Measurements from ENCODE around the gene SSC4D. TPM values are rescaled to one million over a fixed set of nuclear protein-coding genes. Genes with fewer than 3 reads are reported as not detected.

Gene SSC4D
- polyA plus RNA-seq, 3 donors, result 0.48 to 0.56 (median 0.56) TPM

DNA sequence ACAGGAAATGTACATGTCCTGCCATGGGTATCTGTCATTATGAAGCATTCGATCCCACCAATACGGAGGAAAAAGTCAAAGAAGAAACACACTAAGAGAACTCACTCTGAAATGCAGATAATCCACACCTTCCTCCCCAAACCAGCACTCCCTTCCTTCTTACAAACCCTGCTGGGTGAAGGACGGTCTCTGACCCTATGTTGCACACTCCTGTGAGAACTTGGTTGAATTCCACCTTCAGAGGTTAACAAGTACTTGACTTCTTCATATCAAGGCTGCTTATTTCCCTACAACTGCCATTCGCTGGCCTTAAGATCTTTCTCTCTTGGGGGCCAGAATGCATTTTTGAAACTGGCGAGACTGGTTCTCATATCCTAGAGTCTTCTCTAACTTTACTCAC is 67.3 kb downstream of the SSC4D start:
- H3K27ac ChIP-seq (ENCODE audit: low read depth in 1 of 2, low read length in 2 of 2), result peak overlapping the region in 1 of 2 donors; percentile 3
- H3K4me2 ChIP-seq (replicated peaks; ENCODE audit: extremely low read depth, low read length, poor library complexity, severe bottlenecking), result no peak overlapping the region
- H3K4me1 ChIP-seq (ENCODE audit: control insufficient read depth in 1 of 2, insufficient read depth in 2 of 2, low read length in 2 of 2), result peaks cover 4 to 6% of the 10 kb centered on the region in 2 donors
- WGBS (ENCODE audit: insufficient coverage), result 95% methylated on average over 5 of the region's 5 CpGs
- H3K4me3 Mint-ChIP-seq, result no peak overlapping the region
- TF ChIP-seq, protein P1, sequence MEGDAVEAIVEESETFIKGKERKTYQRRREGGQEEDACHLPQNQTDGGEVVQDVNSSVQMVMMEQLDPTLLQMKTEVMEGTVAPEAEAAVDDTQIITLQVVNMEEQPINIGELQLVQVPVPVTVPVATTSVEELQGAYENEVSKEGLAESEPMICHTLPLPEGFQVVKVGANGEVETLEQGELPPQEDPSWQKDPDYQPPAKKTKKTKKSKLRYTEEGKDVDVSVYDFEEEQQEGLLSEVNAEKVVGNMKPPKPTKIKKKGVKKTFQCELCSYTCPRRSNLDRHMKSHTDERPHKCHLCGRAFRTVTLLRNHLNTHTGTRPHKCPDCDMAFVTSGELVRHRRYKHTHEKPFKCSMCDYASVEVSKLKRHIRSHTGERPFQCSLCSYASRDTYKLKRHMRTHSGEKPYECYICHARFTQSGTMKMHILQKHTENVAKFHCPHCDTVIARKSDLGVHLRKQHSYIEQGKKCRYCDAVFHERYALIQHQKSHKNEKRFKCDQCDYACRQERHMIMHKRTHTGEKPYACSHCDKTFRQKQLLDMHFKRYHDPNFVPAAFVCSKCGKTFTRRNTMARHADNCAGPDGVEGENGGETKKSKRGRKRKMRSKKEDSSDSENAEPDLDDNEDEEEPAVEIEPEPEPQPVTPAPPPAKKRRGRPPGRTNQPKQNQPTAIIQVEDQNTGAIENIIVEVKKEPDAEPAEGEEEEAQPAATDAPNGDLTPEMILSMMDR (IDR thresholded peaks at IDR 0.05), result no peak
- intact Hi-C loops (cut with micrococcal nuclease), result no loop called here
- H3K27me3 Mint-ChIP-seq (ENCODE audit: low read depth in 3 of 3), result no peaks in the 10 kb centered on the region
- H3K79me2 ChIP-seq (ENCODE audit: insufficient read depth, low read length), result peaks cover 100% of the 10 kb centered on the region
- H4K20me1 ChIP-seq (ENCODE audit: insufficient read depth, low read length), result peaks cover 100% of the 10 kb centered on the region
- H3K9me3 Mint-ChIP-seq, result no peaks in the 10 kb centered on the region
- peak overlapping the region in 5 of 7 donors; percentile 32 to 74 (median 53) for H3K27ac Mint-ChIP-seq
- no peaks in the 10 kb centered on the region for H3K27me3 ChIP-seq (ENCODE audit: control insufficient read depth in 2 of 2, insufficient read depth in 2 of 2, low read length in 2 of 2)
- no peaks in the 10 kb centered on the region for H3K9me3 ChIP-seq (replicated peaks in 1 of 2; ENCODE audit: control insufficient read depth in 1 of 2, insufficient read depth in 1 of 2, low read length in 2 of 2)
- no peak overlapping the region for H2AFZ ChIP-seq (ENCODE audit: insufficient read depth, low read depth, low read length, poor library complexity, severe bottlenecking)
- peaks cover 36% of the 10 kb centered on the region for H3K4me1 Mint-ChIP-seq
- H3K36me3 Mint-ChIP-seq, result peaks cover 52 to 85% of the 10 kb centered on the region in 2 donors
- no peak for DNase-seq
- peaks cover 48 to 91% of the 10 kb centered on the region in 2 donors for H3K36me3 ChIP-seq (replicated peaks in 1 of 2; ENCODE audit: control insufficient read depth in 1 of 2, insufficient read depth in 2 of 2, low read length in 2 of 2)
- no peak overlapping the region for H3K9ac ChIP-seq (ENCODE audit: insufficient read depth, low read length, poor library complexity, severe bottlenecking)
- no peak overlapping the region for H3K4me3 ChIP-seq (replicated peaks in 1 of 3; ENCODE audit: low read depth in 2 of 3, low read length in 3 of 3)

DNA sequence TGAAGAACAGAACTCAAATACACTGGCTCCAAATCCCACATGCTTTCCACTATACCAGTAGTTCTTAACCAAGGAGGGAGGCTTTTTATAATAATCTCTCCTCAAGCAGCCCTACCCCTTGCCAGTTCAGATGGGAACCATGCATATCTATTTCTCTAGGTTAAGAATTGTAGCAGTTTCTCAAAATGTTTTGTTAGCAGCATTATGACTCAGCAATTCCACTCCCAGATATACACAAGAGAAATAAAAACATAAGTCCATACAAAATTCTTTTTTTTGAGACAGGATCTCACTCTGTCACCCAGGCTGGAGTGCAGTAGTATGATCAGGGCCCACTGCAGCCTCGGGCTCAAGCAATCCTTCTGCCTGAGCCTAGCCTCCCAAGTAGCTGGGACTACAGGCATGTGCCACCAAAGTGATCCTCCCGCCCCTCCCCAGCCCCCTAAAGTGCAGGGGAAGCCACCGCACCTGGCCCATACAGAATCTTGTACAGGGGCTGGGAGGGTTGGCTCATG is 68.8 kb downstream of the SSC4D start:
- Histone ChIP-seq H4K20me1 (ENCODE audit: insufficient read depth, low read length) (peaks cover 100% of the 10 kb centered on the region), H3K36me3 (replicated peaks in 1 of 2; ENCODE audit: control insufficient read depth in 1 of 2, insufficient read depth in 2 of 2, low read length in 2 of 2) (peaks cover 32 to 83% of the 10 kb centered on the region in 2 donors), H3K4me3 (replicated peaks in 1 of 3; ENCODE audit: low read depth in 2 of 3, low read length in 3 of 3) (no peak overlapping the region), H3K9me3 (replicated peaks in 1 of 2; ENCODE audit: control insufficient read depth in 1 of 2, insufficient read depth in 1 of 2, low read length in 2 of 2) (no peaks in the 10 kb centered on the region), H3K27ac (ENCODE audit: low read depth in 1 of 2, low read length in 2 of 2) (peak overlapping the region in 1 of 2 donors; percentile 9), H3K4me2 (replicated peaks; ENCODE audit: extremely low read depth, low read length, poor library complexity, severe bottlenecking) (no peak overlapping the region), H3K9ac (ENCODE audit: insufficient read depth, low read length, poor library complexity, severe bottlenecking) (no peak overlapping the region), H3K4me1 (ENCODE audit: control insufficient read depth in 1 of 2, insufficient read depth in 2 of 2, low read length in 2 of 2) (peaks cover 4 to 6% of the 10 kb centered on the region in 2 donors), H2AFZ (ENCODE audit: insufficient read depth, low read depth, low read length, poor library complexity, severe bottlenecking) (no peak overlapping the region), H3K27me3 (ENCODE audit: control insufficient read depth in 2 of 2, insufficient read depth in 2 of 2, low read length in 2 of 2) (no peaks in the 10 kb centered on the region), H3K79me2 (ENCODE audit: insufficient read depth, low read length) (peaks cover 100% of the 10 kb centered on the region)
- WGBS (ENCODE audit: insufficient coverage), result 81% methylated on average over 2 of the region's 3 CpGs
- TF ChIP-seq, protein P1 (IDR thresholded peaks at IDR 0.05), result no peak
- DNase-seq, result no peak
- Mint-ChIP-seq H3K9me3 (no peaks in the 10 kb centered on the region), H3K36me3 (peaks cover 44 to 84% of the 10 kb centered on the region in 2 donors), H3K27me3 (ENCODE audit: low read depth in 3 of 3) (no peaks in the 10 kb centered on the region), H3K27ac (peak overlapping the region in 4 of 7 donors; percentile 10 to 56 (median 40)), H3K4me1 (peaks cover 39% of the 10 kb centered on the region), H3K4me3 (no peak overlapping the region)
- intact Hi-C loops (cut with micrococcal nuclease), result no loop called here

Other genes with a start within 250 kb of the SSC4D start
- gene SRRM3, start 207.8 kb downstream of the SSC4D start, polyA plus RNA-seq, result not detected
- gene HSPB1, start 107.0 kb downstream of the SSC4D start, polyA plus RNA-seq, result 10 to 100 TPM in 1 of 3 donors, 1 to 10 TPM in 2; 8.3 to 20.7 (median 8.9) TPM
- gene YWHAG, start 50.7 kb downstream of the SSC4D start, polyA plus RNA-seq, result 10 to 100 TPM in 1 of 3 donors, 1 to 10 TPM in 2; 6.9 to 12.2 (median 9.3) TPM
- gene ZP3, start 15.3 kb upstream of the SSC4D start, polyA plus RNA-seq, result 10 to 100 TPM in 2 of 3 donors, 1 to 10 TPM in 1; 4.3 to 12.1 (median 10.4) TPM
- gene DTX2, start 52.0 kb upstream of the SSC4D start, polyA plus RNA-seq, result 10 to 100 TPM; 11.3 to 35.2 (median 20.2) TPM
- under 1 TPM in 1 of 3 donors, not detected in 2; 0.33 TPM for gene UPK3B, start 100.9 kb upstream of the SSC4D start, polyA plus RNA-seq
- gene SPDYE16, start 133.6 kb upstream of the SSC4D start, polyA plus RNA-seq, result under 1 TPM in 1 of 3 donors, not detected in 2; 0.23 TPM
- 1 to 10 TPM; 1.1 to 3.9 (median 2.2) TPM for gene POMZP3, start 217.6 kb upstream of the SSC4D start, polyA plus RNA-seq

All from CD14-positive monocyte (primary cell).